ENCODE measurements around the gene IFNAR1. TPM values are rescaled to one million over a fixed set of nuclear protein-coding genes. Genes with fewer than 3 reads are reported as not detected.

Gene IFNAR1
- total and polyA plus RNA-seq, 2 of the 8 experiments (the other 6 are each of a cell fraction or from before 2014, with no cell fraction given), result 3.1 to 17.1 TPM

DNA sequence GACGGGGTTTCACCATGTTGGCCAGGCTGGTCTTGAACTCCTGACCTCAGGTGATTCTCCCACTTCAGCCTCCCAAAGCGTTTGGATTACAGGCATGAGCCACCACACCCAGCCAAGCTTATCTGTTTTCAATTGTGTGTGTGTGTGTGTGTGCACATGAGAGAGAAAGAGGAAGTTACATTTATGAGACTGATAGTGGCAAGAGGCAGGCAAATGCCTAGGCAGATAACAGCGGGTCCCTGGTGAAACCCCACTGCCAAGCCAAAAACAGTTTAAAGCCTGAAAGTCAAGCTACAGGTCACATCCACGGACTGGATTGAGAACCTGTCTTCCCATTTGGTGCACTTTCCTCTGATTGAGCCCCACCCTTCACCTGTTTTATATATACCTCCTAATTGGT lies 43.4 kb downstream of the IFNAR1 start:
- no peak for FAIRE-seq
- CTCF ChIA-PET (ENCODE audit: partially characterized antibody), result interaction anchor here (0.9 to 4.8 kb wide), 5 partner anchors 14 to 171 kb away, joined by 3 to 17 read pairs (median 3); no protein-coding TSS in a partner anchor
- no peaks in the 10 kb centered on the region for H3K79me1 ChIP-seq (ENCODE audit: low read depth, low read length)
- TF ChIP-seq BRCA1 (IDR thresholded peaks at IDR 0.05; ENCODE audit: low read depth, low read length) (no peak), CHD1 (IDR thresholded peaks at IDR 0.05; ENCODE audit: low read depth, low read length) (no peak), EP300 (IDR thresholded peaks at IDR 0.05; ENCODE audit: borderline replicate concordance in 1 of 2, low read depth in 2 of 2, low read length in 2 of 2) (no peak), RAD21 (IDR thresholded peaks at IDR 0.05 in 1 of 2, conservative IDR thresholded peaks at IDR 0.05 in 1 of 2; ENCODE audit: low read depth in 2 of 2, low read length in 2 of 2) (no peak), SAP30 (IDR thresholded peaks at IDR 0.05; ENCODE audit: insufficient read depth, insufficient replicate concordance, low read length) (no peak), POU5F1 (IDR thresholded peaks at IDR 0.05; ENCODE audit: low read depth, low read length) (no peak), SUZ12 (IDR thresholded peaks at IDR 0.05; ENCODE audit: low read length) (no peak), KDM5A (IDR thresholded peaks at IDR 0.05; ENCODE audit: low read length) (no peak), CTBP2 (IDR thresholded peaks at IDR 0.05; ENCODE audit: borderline replicate concordance, insufficient read depth, insufficient read length, low read length) (no peak)
- TF ChIP-seq, protein P1, sequence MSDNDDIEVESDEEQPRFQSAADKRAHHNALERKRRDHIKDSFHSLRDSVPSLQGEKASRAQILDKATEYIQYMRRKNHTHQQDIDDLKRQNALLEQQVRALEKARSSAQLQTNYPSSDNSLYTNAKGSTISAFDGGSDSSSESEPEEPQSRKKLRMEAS (IDR thresholded peaks at IDR 0.05), result no peak
- TF ChIP-seq, protein P2, sequence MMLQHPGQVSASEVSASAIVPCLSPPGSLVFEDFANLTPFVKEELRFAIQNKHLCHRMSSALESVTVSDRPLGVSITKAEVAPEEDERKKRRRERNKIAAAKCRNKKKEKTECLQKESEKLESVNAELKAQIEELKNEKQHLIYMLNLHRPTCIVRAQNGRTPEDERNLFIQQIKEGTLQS (IDR thresholded peaks at IDR 0.05; ENCODE audit: insufficient read depth, low read depth, low read length), result no peak

More for the DNA sequence above, 43.4 kb downstream of the IFNAR1 start:
- peak overlapping the region; percentile 96 for H3K27ac ChIP-seq (ENCODE audit: low read depth, low read length)
- peaks cover 7 to 8% of the 10 kb centered on the region in 2 experiments for H3K9me3 ChIP-seq (ENCODE audit: insufficient read depth in 2 of 2, low read depth in 1 of 2, low read length in 1 of 2)
- peak overlapping the region; percentile 18 for H4K91ac ChIP-seq (replicated peaks; ENCODE audit: insufficient read length, low read length)
- no peak overlapping the region for H3K23ac ChIP-seq (ENCODE audit: insufficient read length)
- POLR2A ChIA-PET (ENCODE audit: partially characterized antibody), result interaction anchor here (0.8 to 2.0 kb wide), 5 partner anchors 9 to 43 kb away, joined by 3 to 6 read pairs (median 4); partner anchors contain the start of gene IFNAR1
- no peaks in the 10 kb centered on the region for H3K23me2 ChIP-seq (ENCODE audit: low read depth, low read length)
- H3K36me3 ChIP-seq (ENCODE audit: control insufficient read depth in 2 of 4, insufficient read depth in 4 of 4, low read length in 3 of 4), result no peaks in the 10 kb centered on the region
- no peak overlapping the region for H3K56ac ChIP-seq (replicated peaks; ENCODE audit: insufficient read length, low read depth, low read length)
- H2BK120ac ChIP-seq (replicated peaks; ENCODE audit: low read depth, low read length), result no peak overlapping the region
- peak overlapping the region; percentile 1; the same call in 1 of the 2 replicates for H3K18ac ChIP-seq (ENCODE audit: extremely low read depth, low read length)
- no peaks in the 10 kb centered on the region for H3K79me2 ChIP-seq (ENCODE audit: control insufficient read depth in 1 of 2, insufficient read depth in 2 of 2, low read length in 2 of 2)
- peaks cover 0 to 12% (median 2%) of the 10 kb centered on the region in 4 experiments; a peak in 3 of 7 replicates for H3K4me1 ChIP-seq (replicated peaks in 1 of 4; ENCODE audit: control insufficient read depth in 3 of 4, insufficient read depth in 4 of 4, low read length in 3 of 4)
- peak overlapping the region; percentile 95; the same call in 1 of the 2 replicates for H2BK5ac ChIP-seq (ENCODE audit: low read depth, low read length)
- H3K4ac ChIP-seq (replicated peaks; ENCODE audit: insufficient read length, low read depth, low read length), result no peak overlapping the region
- DNase-seq (ENCODE audit: low read depth in 1 of 2, low spot score in 2 of 2), result peak in 1 of 2 experiments; percentile 42
- no peaks in the 10 kb centered on the region for H3K27me3 ChIP-seq (replicated peaks in 1 of 4; ENCODE audit: control insufficient read depth in 3 of 4, extremely low read depth in 1 of 4, insufficient read depth in 3 of 4, low read length in 3 of 4)
- H3K14ac ChIP-seq (ENCODE audit: insufficient read length), result no peak overlapping the region
- H4K5ac ChIP-seq (ENCODE audit: insufficient read length, low read depth, low read length), result no peak overlapping the region
- H2BK15ac ChIP-seq (ENCODE audit: low read length), result 0 out of 2 replicates have a peak overlapping the region, but pooled peaks have one; percentile 19
- peak overlapping the region; percentile 95; the same call in 1 of the 2 replicates for H2BK12ac ChIP-seq (ENCODE audit: low read depth, low read length)
- no peak overlapping the region for H2AFZ ChIP-seq (ENCODE audit: low read length)
- H4K20me1 ChIP-seq (replicated peaks in 1 of 2; ENCODE audit: control insufficient read depth in 1 of 2, insufficient read depth in 2 of 2, low read length in 2 of 2), result no peaks in the 10 kb centered on the region
- peak overlapping the region; percentile 83; the same call in 1 of the 2 replicates for H2BK20ac ChIP-seq (ENCODE audit: low read length)
- H4K8ac ChIP-seq (ENCODE audit: extremely low read depth, insufficient read depth, low read length), result no peak overlapping the region
- no peak overlapping the region for H3K4me2 ChIP-seq (ENCODE audit: insufficient read depth in 1 of 2, low read depth in 2 of 2, low read length in 2 of 2)
- WGBS, 2 experiments (ENCODE audit: extremely low coverage in 1 of 2, insufficient coverage in 1 of 2, insufficient read length in 1 of 2, insufficient replicate concordance in 2 of 2, low coverage in 1 of 2, low lambda C conversion rate in 2 of 2, missing lambda C conversion rate in 1 of 2), result 77% methylated on average over 4 of the region's 4 CpGs; no CpG with 5 or more reads in 1 of the 2 experiments
- peak overlapping the region in 2 of 4 experiments; percentile 29 to 43; a peak in 1 of 7 replicates for H3K9ac ChIP-seq (replicated peaks in 1 of 4; ENCODE audit: extremely low read depth in 1 of 4, low read depth in 3 of 4, low read length in 3 of 4)
- peak overlapping the region; percentile 56; the same call in 1 of the 2 replicates for H2AK5ac ChIP-seq (ENCODE audit: low read depth, low read length)
- no peak overlapping the region for H3K4me3 ChIP-seq (ENCODE audit: extremely low read depth in 1 of 4, insufficient read depth in 2 of 4, low read depth in 3 of 4, low read length in 4 of 4)
